NB4 (cell line): Measurements from ENCODE around the gene DNAJC5G.
"Not testable (repeated sequence)": the region's sequence is repeated elsewhere in the genome, so short reads cannot be mapped to it uniquely, and the experiment has no call there.

ENCODE experiments used
- DNase-seq: peaks from one replicate; pipeline ENCODE4 v3.0.0; 2010; ENCODE audit warnings: low read depth
- H3K4me3 ChIP-seq: one replicate; pipeline ENCODE4 v1.5.1; 2011; ENCODE audit warnings: mild to moderate bottlenecking, low read depth, low read length, moderate library complexity
- CTCF ChIP-seq: IDR thresholded peaks from one replicate; pipeline ENCODE4 v1.5.1; 2012; ENCODE audit warnings: low read depth, low read length
- MAX ChIP-seq: IDR thresholded peaks from 2 replicates; pipeline ENCODE4 v1.6.1; 2011; ENCODE audit warnings: low read depth, low read length
- MYC ChIP-seq: IDR thresholded peaks from 2 replicates; pipeline ENCODE4 v1.6.1; 2011; ENCODE audit warnings: low read depth, low read length
- POLR2A ChIP-seq: IDR thresholded peaks from 2 replicates; pipeline ENCODE4 v1.6.1; 2011; ENCODE audit warnings: mild to moderate bottlenecking; ENCODE audit not compliant: insufficient read length; ENCODE audit errors: extremely low read depth

DNAJC5G gene

GRCh38 chr2:27270131-27270530 is 5.1 kb upstream of the DNAJC5G start:
- TF ChIP-seq POLR2A: no peak
- no peak for TF ChIP-seq CTCF
- TF ChIP-seq MYC: no peak
- no peak for TF ChIP-seq MAX
- no peak overlapping the region for H3K4me3 ChIP-seq
- DNase-seq: no peak

- peak; percentile 20 for DNase-seq
- H3K4me3 ChIP-seq: no peak overlapping the region
- no peak for TF ChIP-seq POLR2A
- TF ChIP-seq CTCF: no peak
- TF ChIP-seq MYC: no peak
- 0 out of 2 replicates have a peak, but pooled peaks have one; percentile 15 for TF ChIP-seq MAX
Observed at GRCh38 chr2:27270670-27271069, 4.6 kb upstream of the DNAJC5G start.

DNA sequence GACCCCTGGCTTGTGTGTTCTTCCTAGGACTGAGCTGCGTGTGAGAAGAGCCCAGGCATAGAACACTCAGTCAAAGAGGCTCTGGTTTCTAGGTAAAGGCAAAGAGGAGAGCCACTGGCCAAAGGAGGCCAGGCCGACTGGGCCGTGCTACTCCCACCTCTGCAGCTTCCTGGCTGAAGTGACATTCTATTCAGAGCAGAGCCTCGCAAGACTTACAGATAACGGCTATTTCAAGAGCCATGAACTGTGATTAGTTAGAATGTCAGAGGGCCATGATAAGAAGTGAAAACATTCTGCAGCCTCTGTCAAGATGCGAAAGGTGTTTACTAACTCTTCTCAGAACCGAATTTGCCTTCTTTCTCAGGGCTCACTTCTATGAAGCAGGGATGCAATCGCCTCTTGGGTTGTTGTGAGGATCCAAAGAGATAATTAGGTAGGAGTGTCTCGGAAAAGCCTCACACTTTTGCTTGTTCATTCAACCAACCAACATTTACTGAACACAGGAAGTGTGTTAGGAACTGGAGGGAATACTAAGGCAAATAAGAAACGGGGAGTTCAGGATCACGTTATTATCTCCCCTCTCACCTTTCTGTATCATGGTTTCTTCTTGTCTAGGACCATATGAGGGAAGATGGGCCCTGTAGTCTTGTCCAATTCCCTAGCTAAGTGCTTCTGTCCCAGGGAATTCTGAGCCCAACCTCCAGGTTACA is 3.4 kb upstream of the DNAJC5G start:
- TF ChIP-seq MYC: no peak
- no peak for TF ChIP-seq CTCF
- TF ChIP-seq MAX: no peak
- no peak for TF ChIP-seq POLR2A
- no peak overlapping the region for H3K4me3 ChIP-seq
- DNase-seq: no peak

DNA sequence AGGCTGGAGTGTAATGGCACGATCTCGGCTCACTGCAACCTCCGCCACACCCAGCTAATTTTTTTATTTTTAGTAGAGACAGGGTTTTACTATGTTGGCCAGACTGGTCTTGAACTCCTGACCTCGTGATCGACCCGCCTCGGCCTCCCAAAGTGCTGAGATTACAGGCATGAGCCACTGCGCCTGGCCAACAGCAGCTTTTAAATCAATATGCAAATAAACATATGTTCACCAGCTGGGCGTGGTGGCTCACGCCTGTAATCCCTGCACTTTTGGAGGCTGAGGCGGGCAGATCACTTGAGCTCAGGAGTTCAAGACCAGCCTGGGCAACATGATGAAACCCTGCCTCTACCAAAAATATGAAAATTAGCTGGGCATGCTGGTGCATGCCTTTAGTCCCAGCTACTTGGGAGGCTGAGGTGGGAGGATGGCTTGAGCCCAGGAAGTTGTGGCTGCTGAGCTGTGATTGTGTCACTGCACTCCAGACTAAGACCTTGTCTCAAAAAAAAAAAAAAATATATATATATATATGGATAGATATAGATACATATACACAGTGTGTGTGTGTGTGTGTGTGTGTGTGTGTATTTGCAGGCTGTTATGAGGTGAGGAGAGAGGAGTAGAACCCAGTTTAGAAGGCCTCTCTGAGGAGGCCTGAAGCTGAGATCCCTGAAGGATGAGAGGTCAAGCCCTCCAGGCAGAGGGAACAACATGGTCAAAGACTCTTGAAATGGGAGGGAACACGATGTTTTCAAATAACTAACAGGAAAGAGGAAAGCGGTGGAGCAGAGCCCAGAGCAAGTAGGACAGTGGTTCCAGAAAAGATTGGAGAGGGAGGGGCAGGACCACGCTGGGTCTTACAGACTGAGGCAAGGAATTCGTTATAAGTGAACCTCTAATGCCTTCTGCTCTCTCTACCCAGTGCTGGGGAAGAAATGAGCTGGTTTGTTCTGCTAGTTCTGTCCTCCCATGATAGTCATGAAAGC is 2.4 kb upstream of the DNAJC5G start:
- not testable (repeated sequence) for H3K4me3 ChIP-seq
- DNase-seq: peak; percentile 28

GRCh38 chr2:27278010-27278409 is 2.8 kb downstream of the DNAJC5G start:
- no peak overlapping the region for H3K4me3 ChIP-seq
- TF ChIP-seq CTCF: no peak
- no peak for TF ChIP-seq POLR2A
- TF ChIP-seq MAX: no peak
- no peak for TF ChIP-seq MYC
- no peak for DNase-seq

DNA sequence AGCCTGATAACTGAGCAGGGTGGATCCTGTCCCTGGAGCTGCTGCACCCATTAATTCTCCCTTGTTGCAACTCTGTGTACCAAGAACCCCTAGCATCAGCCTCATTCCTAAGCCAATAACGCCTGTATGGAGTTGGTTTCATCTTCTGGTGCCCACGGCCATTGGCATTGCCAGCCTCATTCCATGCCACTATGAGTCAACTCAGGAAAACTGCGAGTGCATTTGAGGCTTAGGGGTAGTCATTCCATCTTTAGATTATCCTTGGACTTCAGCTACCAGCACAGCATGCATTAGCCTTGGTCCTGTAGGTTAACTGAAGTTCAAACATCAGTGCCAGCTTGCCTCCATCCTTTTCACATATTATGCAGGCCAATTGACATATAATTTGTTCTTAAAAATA is 5.6 kb downstream of the DNAJC5G start:
- no peak for TF ChIP-seq POLR2A
- TF ChIP-seq MAX: no peak
- no peak for TF ChIP-seq CTCF
- TF ChIP-seq MYC: no peak
- DNase-seq: no peak
- no peak overlapping the region for H3K4me3 ChIP-seq
